ENCODE measurements around the gene RPEL1.
"Not testable (repeated sequence)": the region's sequence is repeated elsewhere in the genome, so short reads cannot be mapped to it uniquely, and the experiment has no call there.

Gene RPEL1

DNA sequence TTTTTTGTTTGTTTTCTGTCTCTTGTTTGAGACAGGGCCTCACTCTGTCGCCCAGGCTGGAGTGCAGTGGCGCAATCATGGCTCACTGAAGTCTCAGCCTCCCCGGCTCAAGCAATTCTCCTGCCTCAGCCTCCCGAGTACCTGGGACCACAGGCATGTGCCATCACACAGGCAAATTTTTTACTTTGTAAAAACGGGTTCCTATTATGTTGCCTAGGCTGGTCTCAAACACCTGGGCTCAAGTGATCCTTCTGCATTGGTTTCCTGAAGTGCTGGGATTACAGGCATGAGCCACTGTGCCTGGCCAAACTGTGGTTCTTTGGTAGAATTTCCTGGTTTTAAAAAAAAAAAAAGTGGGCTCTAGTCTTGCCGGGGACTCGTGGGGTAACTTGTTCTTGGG, at the start of gene RPEL1:
RPEL1 (plus strand) TSS at position 301 of the 400 bp plus-strand sequence. CDS start 110 bp downstream, outside the sequence.
- not testable (repeated sequence) for DNase-seq (ENCODE audit: low read depth)

GRCh38 chr10:103196516-103196915, 49.2 kb upstream of the RPEL1 start:
- DNase-seq (ENCODE audit: low read depth), result no peak

GRCh38 chr10:103197174-103197573, 48.5 kb upstream of the RPEL1 start:
- peak; percentile 85 for DNase-seq (ENCODE audit: low read depth)

GRCh38 chr10:103197903-103198302, 47.8 kb upstream of the RPEL1 start:
- no peak for DNase-seq (ENCODE audit: low read depth)

- no peak for DNase-seq (ENCODE audit: low read depth)
Observed at GRCh38 chr10:103198648-103199047, 47.0 kb upstream of the RPEL1 start.

DNA sequence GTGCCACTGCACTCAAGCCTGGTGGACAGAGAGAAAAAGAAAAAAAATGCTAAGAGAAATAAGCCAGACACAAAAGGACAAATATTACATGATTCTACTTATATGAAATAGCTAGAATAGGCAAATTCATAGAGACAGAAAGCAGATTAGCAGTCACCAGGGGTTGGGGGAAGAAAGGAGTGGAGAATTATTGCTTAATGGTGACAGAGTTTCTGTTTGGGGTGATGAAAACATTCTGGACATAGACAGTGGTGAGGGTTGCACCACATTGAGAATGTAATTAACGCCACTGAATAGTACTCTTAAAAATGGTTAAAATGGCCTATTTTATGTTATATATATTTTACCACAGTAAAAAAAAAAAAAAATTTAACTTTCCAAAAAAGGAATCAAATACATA, 46.2 kb upstream of the RPEL1 start:
- DNase-seq (ENCODE audit: low read depth), result no peak

DNA sequence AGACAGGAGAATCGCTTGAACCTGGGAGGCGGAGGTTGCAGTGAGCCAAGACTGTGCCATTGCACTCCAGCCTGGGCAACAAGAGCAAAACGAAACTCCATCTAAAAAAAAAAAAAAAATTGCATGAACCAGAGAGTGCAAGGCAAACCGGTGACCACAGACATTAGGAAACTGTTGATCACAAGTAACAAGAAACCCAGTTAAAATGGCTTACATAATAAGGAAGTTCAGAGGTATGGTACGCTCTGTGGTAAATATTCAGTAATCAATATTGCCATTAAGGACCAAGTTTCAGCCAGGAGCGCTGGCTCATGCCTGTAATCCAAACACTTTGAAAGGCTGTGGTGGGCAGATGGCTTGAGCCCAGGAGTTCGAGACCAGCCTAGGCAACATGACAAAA, 43.4 kb upstream of the RPEL1 start:
- no peak for DNase-seq (ENCODE audit: low read depth)

GRCh38 chr10:103203466-103203865, 42.2 kb upstream of the RPEL1 start:
- DNase-seq (ENCODE audit: low read depth), result no peak

- DNase-seq (ENCODE audit: low read depth), result peak; percentile 31
Observed at GRCh38 chr10:103204353-103205255, 41.1 kb upstream of the RPEL1 start.

GRCh38 chr10:103205401-103205800, 40.3 kb upstream of the RPEL1 start:
- DNase-seq (ENCODE audit: low read depth), result not testable (repeated sequence)

- DNase-seq (ENCODE audit: low read depth), result not testable (repeated sequence)
Observed at GRCh38 chr10:103206715-103207114, 39.0 kb upstream of the RPEL1 start.

DNA sequence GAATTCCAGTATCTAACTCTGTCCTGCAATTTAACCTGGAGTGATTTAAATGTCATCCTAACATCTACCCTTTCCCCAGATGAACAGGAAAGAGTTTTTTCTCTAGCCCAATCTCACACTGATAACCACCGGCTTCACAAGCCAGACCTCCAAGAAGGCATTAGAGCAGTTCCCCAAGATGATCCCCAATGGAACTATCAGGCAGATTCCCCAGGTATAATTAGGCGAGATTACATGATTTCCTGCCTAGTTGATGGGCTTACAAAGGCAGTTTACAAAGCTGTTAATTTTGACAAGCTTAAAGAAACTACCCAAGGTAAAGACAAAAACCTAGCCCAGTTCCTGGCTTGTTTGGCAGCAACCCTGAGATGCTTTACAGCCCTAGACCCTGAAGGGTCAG, 38.5 kb upstream of the RPEL1 start:
- DNase-seq (ENCODE audit: low read depth), result no peak

- peak; percentile 74 for DNase-seq (ENCODE audit: low read depth)
Observed at GRCh38 chr10:103207643-103208042, 38.0 kb upstream of the RPEL1 start.

DNA sequence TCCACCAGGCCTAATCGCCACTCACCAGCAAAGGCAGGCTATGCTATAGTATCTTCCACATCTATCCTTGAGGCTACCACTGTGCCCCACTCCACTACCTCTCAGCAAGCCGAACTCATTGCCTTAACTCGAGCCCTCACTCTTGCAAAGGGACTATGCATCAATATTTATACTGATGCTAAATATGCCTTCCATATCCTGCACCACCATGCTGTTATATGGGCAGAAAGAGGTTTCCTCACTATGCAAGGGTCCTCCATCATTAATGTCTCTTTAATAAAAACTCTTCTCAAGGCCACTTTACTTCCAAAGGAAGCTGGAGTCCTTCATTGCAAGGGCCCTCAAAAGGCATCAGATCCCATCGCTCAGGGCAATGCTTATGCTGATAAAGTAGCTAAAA, 35.4 kb upstream of the RPEL1 start:
- DNase-seq (ENCODE audit: low read depth), result not testable (repeated sequence)

DNA sequence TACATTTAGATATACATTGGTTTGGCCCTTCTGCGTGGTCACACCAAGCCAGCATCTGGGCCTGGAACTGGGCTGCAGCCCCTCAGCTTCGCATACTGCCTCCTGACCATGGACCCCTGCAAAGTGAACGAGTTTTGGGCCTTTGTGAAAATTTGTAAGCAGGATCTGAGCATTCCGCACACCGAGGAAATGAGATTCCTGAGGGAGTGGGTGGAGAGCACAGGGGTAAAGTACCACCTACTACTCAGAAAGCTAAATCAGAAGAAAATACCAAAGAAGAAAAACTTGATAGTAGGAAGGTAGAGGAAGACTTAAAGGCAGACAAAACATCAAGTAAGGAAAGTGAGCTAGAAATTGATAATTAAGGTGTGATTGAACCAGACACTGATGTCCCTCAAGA, 30.1 kb upstream of the RPEL1 start:
- DNase-seq (ENCODE audit: low read depth), result no peak

GRCh38 chr10:103216362-103216761, 29.3 kb upstream of the RPEL1 start:
- peak; percentile 71 for DNase-seq (ENCODE audit: low read depth)

- DNase-seq (ENCODE audit: low read depth), result no peak
Observed at GRCh38 chr10:103224133-103224532, 21.6 kb upstream of the RPEL1 start.

DNA sequence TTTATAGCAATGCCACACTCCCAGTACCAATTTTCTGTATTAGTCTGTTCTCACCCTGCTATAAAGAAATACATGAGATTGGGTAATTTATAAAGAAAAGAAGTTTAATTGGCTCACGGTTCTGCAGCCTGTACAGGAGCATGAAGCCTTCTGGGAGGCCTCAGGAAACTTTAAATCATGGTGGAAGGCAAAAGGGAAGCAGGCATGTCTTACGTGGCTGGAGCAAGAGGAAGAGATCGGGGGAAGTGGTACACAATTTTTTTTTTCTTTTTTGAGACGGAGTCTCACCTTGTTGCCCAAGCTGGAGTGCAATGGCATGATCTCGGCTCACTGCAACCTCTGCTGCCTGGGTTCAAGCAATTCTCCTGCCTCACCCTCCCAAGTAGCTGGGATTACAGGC, 21.0 kb upstream of the RPEL1 start:
- not testable (repeated sequence) for DNase-seq (ENCODE audit: low read depth)

GRCh38 chr10:103225939-103226338, 19.7 kb upstream of the RPEL1 start:
- DNase-seq (ENCODE audit: low read depth), result no peak

- no peak for DNase-seq (ENCODE audit: low read depth)
Observed at GRCh38 chr10:103227416-103227815, 18.3 kb upstream of the RPEL1 start.

GRCh38 chr10:103231047-103231551, 14.6 kb upstream of the RPEL1 start:
- peak; percentile 97 for DNase-seq (ENCODE audit: low read depth)

DNA sequence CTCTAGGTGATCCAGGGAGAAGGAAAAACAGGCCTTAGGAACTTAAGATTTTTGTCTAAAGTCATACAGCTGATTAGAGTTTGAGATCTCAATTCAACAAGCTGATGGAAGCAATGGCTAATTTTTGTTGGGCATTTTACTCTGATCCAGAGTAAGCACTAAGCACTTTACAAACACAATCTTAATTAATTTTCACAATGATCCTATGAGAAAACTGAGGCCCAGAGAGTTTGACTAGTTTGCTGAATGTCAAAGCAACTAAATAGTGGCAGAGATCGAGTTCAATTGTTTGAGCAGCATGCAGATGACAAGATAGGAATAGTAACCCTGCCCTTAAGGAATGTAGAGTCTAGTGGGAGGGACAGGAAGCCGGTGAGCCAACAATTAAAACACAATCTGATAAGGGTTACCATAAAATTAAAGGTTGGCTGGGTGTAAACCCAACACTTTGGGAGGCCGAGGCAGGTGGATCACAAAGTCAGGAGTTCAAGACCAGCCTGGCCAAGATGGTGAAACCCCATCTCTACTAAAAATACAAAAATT, 13.5 kb upstream of the RPEL1 start:
- DNase-seq (ENCODE audit: low read depth), result peak; percentile 60

DNA sequence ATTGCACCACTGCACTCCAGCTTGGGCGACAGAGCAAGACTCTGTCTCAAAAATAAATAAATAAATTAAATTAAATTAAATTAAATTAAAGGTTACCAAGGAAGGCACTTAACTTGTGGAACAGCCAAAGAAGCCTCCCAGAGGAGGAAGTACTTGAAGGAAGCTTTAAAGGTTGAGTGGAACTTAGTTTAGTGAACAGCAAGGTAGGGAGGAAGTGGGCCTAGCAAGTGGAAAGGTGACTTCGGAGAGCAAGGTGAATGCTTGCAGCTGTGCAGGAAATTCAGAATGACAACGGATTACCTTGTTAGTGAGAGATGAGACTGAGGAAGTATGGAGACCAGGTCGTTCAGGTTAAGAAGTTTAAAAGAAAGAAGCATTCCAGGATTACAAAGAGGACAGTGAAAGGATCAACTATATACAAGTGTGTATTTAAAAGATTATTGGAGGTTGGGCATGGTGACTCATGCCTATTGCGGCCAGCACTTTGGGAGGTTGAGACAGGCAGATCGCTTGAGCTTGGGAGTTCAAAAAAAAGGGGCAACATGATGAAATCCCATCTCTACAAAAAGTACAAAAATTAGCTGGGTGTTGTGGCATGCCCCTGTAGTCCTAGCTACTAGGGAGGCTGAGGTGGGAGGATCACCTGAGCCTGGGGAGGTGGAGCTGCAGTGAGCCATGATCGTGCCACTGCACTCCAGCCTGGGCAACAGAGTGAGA, 12.8 kb upstream of the RPEL1 start:
- peak; percentile 68 for DNase-seq (ENCODE audit: low read depth)
